Parathyroid adenoma (tissue), 2 donors: Measurements from ENCODE around the gene MX1.
A peak's percentile ranks its signal among the peaks of the same experiment; 100 is the strongest.

Source experiments
- H2AFZ ChIP-seq: fragments of 300-600 bp; sonication (generic); one replicate; pipeline ENCODE4 v1.7.0; 2017; ENCODE audit warnings: antibody characterized with exemption, mild to moderate bottlenecking
- H3K27ac ChIP-seq: fragments of 300-600 bp; sonication (generic); one replicate; pipeline ENCODE4 v1.7.0; 2017
- H3K27me3 ChIP-seq: fragments of 300-600 bp; sonication (generic); one replicate; pipeline ENCODE4 v1.7.0; 2017; ENCODE audit warnings: low read length; ENCODE audit not compliant: control insufficient read depth, insufficient read depth
- H3K36me3 ChIP-seq: fragments of 300-600 bp; sonication (generic); one replicate; pipeline ENCODE4 v1.7.0; 2017; ENCODE audit warnings: low read length; ENCODE audit not compliant: control insufficient read depth, insufficient read depth
- H3K4me1 ChIP-seq: fragments of 300-600 bp; sonication (generic); one replicate; pipeline ENCODE4 v1.7.0; 2017; ENCODE audit warnings: control low read depth
- H3K4me2 ChIP-seq: fragments of 300-600 bp; sonication (generic); one replicate; pipeline ENCODE4 v1.7.0; 2017; ENCODE audit warnings: low read length
- H3K4me3 ChIP-seq: fragments of 300-600 bp; sonication (generic); one replicate; pipeline ENCODE4 v1.7.0; 2017; ENCODE audit warnings: low read depth, low read length
- H3K79me2 ChIP-seq: fragments of 300-600 bp; sonication (generic); one replicate; pipeline ENCODE4 v1.7.0; 2017; ENCODE audit warnings: control low read depth
- H3K9ac ChIP-seq: fragments of 300-600 bp; sonication (generic); one replicate; pipeline ENCODE4 v1.7.0; 2017; ENCODE audit warnings: mild to moderate bottlenecking
- H3K9me3 ChIP-seq: fragments of 300-600 bp; sonication (generic); one replicate; pipeline ENCODE4 v1.7.0; 2017; ENCODE audit warnings: low read length; ENCODE audit not compliant: control insufficient read depth
- CTCF ChIP-seq: fragments of 300-600 bp; sonication (generic); IDR thresholded peaks from one replicate; pipeline ENCODE4 v1.7.0; 2017; ENCODE audit warnings: antibody characterized with exemption, mild to moderate bottlenecking
- donor health status: primary hyperparathyroidism.

The MX1 gene

GRCh38 chr21:41504030-41504429 lies 78.0 kb downstream of the MX1 start:
- Histone ChIP-seq H3K9me3 (no peaks in the 10 kb centered on the region), H3K4me1 (no peaks in the 10 kb centered on the region), H3K4me2 (no peak overlapping the region), H3K79me2 (no peaks in the 10 kb centered on the region), H3K9ac (no peak overlapping the region), H3K27me3 (no peaks in the 10 kb centered on the region), H2AFZ (no peak overlapping the region), H3K36me3 (no peaks in the 10 kb centered on the region), H3K4me3 (no peak overlapping the region), H3K27ac (no peak overlapping the region)
- no peak for TF ChIP-seq CTCF

DNA sequence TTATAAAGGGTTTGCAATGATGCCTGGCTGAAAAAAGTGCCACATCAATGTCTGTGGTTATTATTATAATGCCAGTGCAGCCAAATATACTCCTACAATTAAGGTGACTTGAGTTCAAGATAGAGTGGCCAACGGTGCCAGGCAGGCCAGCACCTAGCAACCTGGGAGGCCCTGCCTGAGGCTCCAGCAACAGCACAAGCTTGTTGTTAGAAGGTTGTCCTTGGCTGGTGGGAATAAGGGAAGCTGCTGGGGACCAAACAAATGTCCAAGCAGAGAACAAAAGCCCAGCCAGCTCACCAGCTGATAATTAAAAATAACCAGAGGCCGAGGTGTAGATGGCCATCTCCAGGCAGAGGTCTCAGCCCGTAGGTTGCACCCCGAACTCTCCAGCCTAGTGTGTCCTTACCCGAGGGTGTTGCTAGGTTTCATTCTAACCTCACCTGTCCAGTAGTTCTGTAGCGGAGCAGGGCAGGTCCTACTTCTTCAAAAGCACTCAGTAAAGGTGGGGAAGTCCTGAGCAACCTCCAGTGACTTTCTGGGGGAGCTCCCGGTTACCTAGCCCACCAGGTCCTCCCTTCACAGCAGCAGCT lies 80.1 kb downstream of the MX1 start:
- Histone ChIP-seq H3K9me3 (no peaks in the 10 kb centered on the region), H3K4me1 (no peaks in the 10 kb centered on the region), H2AFZ (no peak overlapping the region), H3K9ac (no peak overlapping the region), H3K27ac (no peak overlapping the region), H3K4me2 (no peak overlapping the region), H3K36me3 (no peaks in the 10 kb centered on the region), H3K27me3 (no peaks in the 10 kb centered on the region), H3K79me2 (no peaks in the 10 kb centered on the region), H3K4me3 (no peak overlapping the region)
- no peak for TF ChIP-seq CTCF

DNA sequence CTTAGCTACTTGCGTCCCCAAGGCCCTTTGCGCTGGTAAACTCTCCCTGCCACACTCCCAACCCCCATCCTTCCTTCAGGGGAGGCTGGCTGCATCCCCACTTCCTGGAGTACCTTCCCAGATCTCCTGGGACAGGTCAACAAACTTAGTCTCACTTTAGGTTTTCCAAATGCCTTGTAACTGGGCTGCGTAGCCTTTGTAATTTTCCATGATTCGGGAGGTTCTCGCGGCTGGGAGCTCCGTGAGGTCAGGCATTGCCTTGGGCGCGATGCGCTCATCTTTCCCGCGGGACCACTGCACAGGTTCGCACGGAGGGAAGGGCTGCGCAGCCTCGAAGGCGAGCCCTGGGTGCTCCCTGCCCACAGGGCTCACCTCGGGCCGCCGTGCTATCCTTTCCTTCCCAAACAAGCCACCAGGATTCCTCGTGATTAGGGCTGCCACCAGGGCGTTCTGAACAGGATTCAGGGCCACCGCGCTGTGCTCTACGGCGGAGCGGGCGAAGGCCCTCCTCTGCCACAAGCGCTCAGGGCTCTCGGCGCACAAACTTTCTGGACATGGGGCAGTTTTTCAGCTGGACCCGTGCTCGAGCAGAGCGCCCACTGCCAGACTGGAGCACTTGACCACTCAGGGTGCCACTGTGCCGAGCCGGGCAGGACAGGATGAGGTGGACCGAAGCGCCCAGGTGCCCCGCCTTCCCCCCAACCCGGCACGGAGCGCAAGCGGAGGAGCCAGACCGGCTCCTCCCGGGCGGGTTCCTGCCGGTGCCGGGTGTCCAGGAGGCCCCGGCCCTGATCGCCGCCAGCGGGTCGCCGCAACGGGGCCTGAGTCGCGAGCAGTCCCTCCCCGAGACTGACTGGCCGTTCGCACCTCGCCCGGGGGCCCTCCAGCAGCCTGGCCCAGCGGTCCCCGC lies 80.8 kb downstream of the MX1 start:
- H3K9me3 ChIP-seq, result no peaks in the 10 kb centered on the region
- no peak overlapping the region for H3K9ac ChIP-seq
- H3K4me3 ChIP-seq, result peak overlapping the region; percentile 54
- H2AFZ ChIP-seq, result no peak overlapping the region
- no peaks in the 10 kb centered on the region for H3K4me1 ChIP-seq
- no peak overlapping the region for H3K27ac ChIP-seq
- peak overlapping the region; percentile 71 for H3K4me2 ChIP-seq
- H3K36me3 ChIP-seq, result no peaks in the 10 kb centered on the region
- no peak for TF ChIP-seq CTCF
- no peaks in the 10 kb centered on the region for H3K79me2 ChIP-seq
- no peaks in the 10 kb centered on the region for H3K27me3 ChIP-seq

GRCh38 chr21:41507521-41508414 lies 81.7 kb downstream of the MX1 start, which contains the start of gene TMPRSS2:
Gene TMPRSS2, minus strand, starts transcription at chr21:41508158. Its CDS starts 10,025 bp downstream, at chr21:41498133.
- H3K36me3 ChIP-seq, result no peaks in the 10 kb centered on the region
- peak within 1 kb of the TSS; percentile 54 for H3K4me3 ChIP-seq
- no peak within 1 kb of the TSS for H3K9ac ChIP-seq
- TF ChIP-seq CTCF, result no peak
- no peaks in the 10 kb centered on the region for H3K9me3 ChIP-seq
- H3K27ac ChIP-seq, result no peak within 1 kb of the TSS
- no peaks in the 10 kb centered on the region for H3K4me1 ChIP-seq
- H2AFZ ChIP-seq, result no peak within 1 kb of the TSS
- H3K79me2 ChIP-seq, result no peaks in the 10 kb centered on the region
- H3K4me2 ChIP-seq, result peak within 1 kb of the TSS; percentile 71
- no peaks in the 10 kb centered on the region for H3K27me3 ChIP-seq
